CD8-positive, alpha-beta memory T cell (primary cell): ENCODE results near the gene KRT28. TPM values are rescaled to one million over a fixed set of nuclear protein-coding genes. Genes with fewer than 3 reads are reported as not detected.

Experiments
- CTCF ChIA-PET: fragments of 350-600 bp; sonication (Branson Sonifier 250); formaldehyde crosslinking; loops from one replicate; lab custom pipeline; 2021; ENCODE audit warnings: antibody characterized with exemption; lab: Charles Lee
- POLR2A ChIA-PET: fragments of 350-600 bp; sonication (Branson Sonifier 250); formaldehyde crosslinking; loops from one replicate; lab custom pipeline; 2021; ENCODE audit warnings: antibody characterized with exemption; lab: Charles Lee
- DNase-seq, 5 donors: peaks; one replicate each; pipeline versions ENCODE4 v3.0.0 to v3.0.0-alpha.2; 2020 to 2022; ENCODE audit warnings: mixed read lengths in 1 of 5
- H3K27ac ChIP-seq: one replicate; pipeline ENCODE4 v1.7.0; 2013; ENCODE audit warnings: low read depth, mild to moderate bottlenecking, low read length, moderate library complexity
- H3K27me3 ChIP-seq: 2 replicates; pipeline ENCODE4 v1.7.0; 2013; ENCODE audit warnings: low read length, mild to moderate bottlenecking; ENCODE audit not compliant: insufficient read depth, poor library complexity, severe bottlenecking
- H3K36me3 ChIP-seq: 2 replicates; pipeline ENCODE4 v1.7.0; 2013; ENCODE audit warnings: mild to moderate bottlenecking, low read length, moderate library complexity; ENCODE audit not compliant: insufficient read depth
- H3K4me1 ChIP-seq: 2 replicates; pipeline ENCODE4 v1.7.0; 2013; ENCODE audit warnings: mild to moderate bottlenecking, low read length, moderate library complexity; ENCODE audit not compliant: insufficient read depth
- H3K4me3 ChIP-seq: 2 replicates; pipeline ENCODE4 v1.7.0; 2013; ENCODE audit warnings: mild to moderate bottlenecking, low read length
- H3K9me3 ChIP-seq: 2 replicates; pipeline ENCODE4 v1.7.0; 2013; ENCODE audit warnings: mild to moderate bottlenecking, low read length
- H3K27ac Mint-ChIP-seq, 8 donors: one replicate each; pipeline ENCODE4 v1.8.0; 2020 to 2021; ENCODE audit warnings: mixed read lengths in 8 of 8, mild to moderate bottlenecking in 6 of 8, inconsistent platforms in 3 of 8, moderate library complexity in 3 of 8
- H3K27me3 Mint-ChIP-seq, 2 donors: one replicate each; pipeline ENCODE4 v1.8.0; 2020 to 2021; ENCODE audit warnings: mixed read lengths in 2 of 2, mild to moderate bottlenecking in 1 of 2, moderate library complexity in 1 of 2
- H3K36me3 Mint-ChIP-seq, 3 donors: one replicate each; pipeline ENCODE4 v1.8.0; 2020 to 2021; ENCODE audit warnings: mixed read lengths in 3 of 3, inconsistent platforms in 1 of 3, mild to moderate bottlenecking in 1 of 3
- H3K4me1 Mint-ChIP-seq, 3 donors: one replicate each; pipeline ENCODE4 v1.8.0; 2020 to 2021; ENCODE audit warnings: mixed read lengths in 3 of 3, inconsistent platforms in 1 of 3, mild to moderate bottlenecking in 1 of 3
- H3K4me3 Mint-ChIP-seq, 7 donors: one replicate each; pipeline ENCODE4 v1.8.0; 2020 to 2021; ENCODE audit warnings: mixed read lengths in 7 of 7, mild to moderate bottlenecking in 6 of 7, moderate library complexity in 4 of 7, inconsistent platforms in 2 of 7
- H3K9me3 Mint-ChIP-seq, 5 donors: one replicate each; pipeline ENCODE4 v1.8.0; 2020 to 2022; ENCODE audit warnings: mixed read lengths in 5 of 5, mild to moderate bottlenecking in 3 of 5, moderate library complexity in 2 of 5, inconsistent platforms in 1 of 5
- polyA plus RNA-seq: library from polyadenylated mRNA; unstranded; fragments of 300-500 nt; fragmentation: Illumina TruSeq; gene quantifications from one replicate; pipeline ENCODE4 v1.2.3, GENCODE V29; 2021
- total RNA-seq, 2 experiments: library from RNA; stranded (reverse); gene quantifications; one replicate each; pipeline ENCODE4 v1.2.3, GENCODE V29; 2021

Gene KRT28
- total and polyA plus RNA-seq, 3 experiments from 2014 or later = not detected

- H3K36me3 Mint-ChIP-seq = no peaks in the 10 kb centered on the region
- no peak overlapping the region for H3K4me3 Mint-ChIP-seq
- POLR2A ChIA-PET = no interaction called here
- H3K4me3 ChIP-seq = no peak overlapping the region
- peaks cover 0 to 2% (median 0%) of the 10 kb centered on the region in 5 donors for H3K9me3 Mint-ChIP-seq
- CTCF ChIA-PET = interaction anchor here (1.1 kb wide), 1 partner anchor 853 kb away, joined by 4 read pairs; no protein-coding TSS in a partner anchor
- peaks cover 39% of the 10 kb centered on the region for H3K27me3 ChIP-seq
- no peaks in the 10 kb centered on the region for H3K4me1 Mint-ChIP-seq
- peaks cover 38 to 92% of the 10 kb centered on the region in 2 donors for H3K27me3 Mint-ChIP-seq
- no peaks in the 10 kb centered on the region for H3K36me3 ChIP-seq
- H3K27ac Mint-ChIP-seq = no peak overlapping the region
- H3K27ac ChIP-seq = no peak overlapping the region
- no peaks in the 10 kb centered on the region for H3K9me3 ChIP-seq
- no peak for DNase-seq
- no peaks in the 10 kb centered on the region for H3K4me1 ChIP-seq
Measured at GRCh38 chr17:40809721-40810421, 10.1 kb upstream of the KRT28 start.

GRCh38 chr17:40806131-40806530, 6.4 kb upstream of the KRT28 start:
- peaks cover 40% of the 10 kb centered on the region for H3K27me3 ChIP-seq
- H3K4me1 ChIP-seq = peaks cover 4% of the 10 kb centered on the region
- POLR2A ChIA-PET = no interaction called here
- H3K4me3 Mint-ChIP-seq = no peak overlapping the region
- peaks cover 28 to 69% of the 10 kb centered on the region in 2 donors for H3K27me3 Mint-ChIP-seq
- DNase-seq = no peak
- H3K36me3 ChIP-seq = no peaks in the 10 kb centered on the region
- no peak overlapping the region for H3K27ac Mint-ChIP-seq
- no peaks in the 10 kb centered on the region for H3K9me3 ChIP-seq
- peaks cover 3 to 4% (median 3%) of the 10 kb centered on the region in 3 donors for H3K4me1 Mint-ChIP-seq
- no peak overlapping the region for H3K4me3 ChIP-seq
- no peak overlapping the region for H3K27ac ChIP-seq
- no peaks in the 10 kb centered on the region for H3K36me3 Mint-ChIP-seq
- H3K9me3 Mint-ChIP-seq = peaks cover 0 to 2% (median 0%) of the 10 kb centered on the region in 5 donors
- CTCF ChIA-PET = interaction anchor here (1.1 to 2.1 kb wide), 3 partner anchors 843 to 859 kb away, joined by 3 to 9 read pairs (median 3); no protein-coding TSS in a partner anchor

GRCh38 chr17:40803617-40804082, 3.9 kb upstream of the KRT28 start:
- POLR2A ChIA-PET = no interaction called here
- no peak overlapping the region for H3K27ac Mint-ChIP-seq
- H3K4me1 Mint-ChIP-seq = peaks cover 3 to 4% (median 3%) of the 10 kb centered on the region in 3 donors

GRCh38 chr17:40801157-40801556, 1.4 kb upstream of the KRT28 start:
- DNase-seq = no peak
- H3K27me3 Mint-ChIP-seq = peaks cover 31 to 48% of the 10 kb centered on the region in 2 donors
- Histone ChIP-seq H3K36me3 (no peaks in the 10 kb centered on the region), H3K9me3 (no peaks in the 10 kb centered on the region), H3K27me3 (peaks cover 30% of the 10 kb centered on the region), H3K27ac (no peak overlapping the region), H3K4me1 (peaks cover 4% of the 10 kb centered on the region), H3K4me3 (no peak overlapping the region)
- no peaks in the 10 kb centered on the region for H3K36me3 Mint-ChIP-seq
- no peak overlapping the region for H3K4me3 Mint-ChIP-seq
- ChIA-PET POLR2A (no interaction called here), CTCF (no interaction called here)
- no peak overlapping the region for H3K27ac Mint-ChIP-seq
- peaks cover 3 to 4% (median 3%) of the 10 kb centered on the region in 3 donors for H3K4me1 Mint-ChIP-seq
- peaks cover 0 to 2% (median 0%) of the 10 kb centered on the region in 5 donors for H3K9me3 Mint-ChIP-seq

More at GRCh38 chr17:40803617-40804082, 3.9 kb upstream of the KRT28 start:
- H3K9me3 ChIP-seq = no peaks in the 10 kb centered on the region
- CTCF ChIA-PET = interaction anchor here (1.0 to 1.9 kb wide), 2 partner anchors 845 to 859 kb away, joined by 4 to 6 read pairs; no protein-coding TSS in a partner anchor
- no peak overlapping the region for H3K27ac ChIP-seq
- H3K27me3 ChIP-seq = peaks cover 33% of the 10 kb centered on the region
- H3K4me3 ChIP-seq = no peak overlapping the region
- no peak overlapping the region for H3K4me3 Mint-ChIP-seq
- peaks cover 4% of the 10 kb centered on the region for H3K4me1 ChIP-seq
- H3K36me3 ChIP-seq = no peaks in the 10 kb centered on the region
- no peaks in the 10 kb centered on the region for H3K36me3 Mint-ChIP-seq
- DNase-seq = peak; percentile 50 to 78 (median 61)
- peaks cover 29 to 52% of the 10 kb centered on the region in 2 donors for H3K27me3 Mint-ChIP-seq
- peaks cover 0 to 2% (median 0%) of the 10 kb centered on the region in 5 donors for H3K9me3 Mint-ChIP-seq

- Mint-ChIP-seq H3K36me3 (no peaks in the 10 kb centered on the region), H3K9me3 (peaks cover 0 to 2% (median 0%) of the 10 kb centered on the region in 5 donors), H3K4me3 (no peak overlapping the region), H3K27ac (no peak overlapping the region), H3K4me1 (peaks cover 3 to 4% (median 3%) of the 10 kb centered on the region in 3 donors), H3K27me3 (peaks cover 35 to 49% of the 10 kb centered on the region in 2 donors)
- Histone ChIP-seq H3K27ac (no peak overlapping the region), H3K36me3 (no peaks in the 10 kb centered on the region), H3K9me3 (no peaks in the 10 kb centered on the region), H3K4me1 (peaks cover 4% of the 10 kb centered on the region), H3K4me3 (no peak overlapping the region), H3K27me3 (peaks cover 24% of the 10 kb centered on the region)
- DNase-seq = no peak
- ChIA-PET POLR2A (no interaction called here), CTCF (no interaction called here)
Measured at GRCh38 chr17:40800381-40800780, 622 bp upstream of the KRT28 start.

- no peak overlapping the region for H3K27ac ChIP-seq
- peaks cover 18% of the 10 kb centered on the region for H3K27me3 ChIP-seq
- no peaks in the 10 kb centered on the region for H3K4me1 Mint-ChIP-seq
- no peaks in the 10 kb centered on the region for H3K4me1 ChIP-seq
- H3K4me3 ChIP-seq = no peak overlapping the region
- no peaks in the 10 kb centered on the region for H3K9me3 Mint-ChIP-seq
- H3K4me3 Mint-ChIP-seq = no peak overlapping the region
- no peak for DNase-seq
- peaks cover 32 to 53% of the 10 kb centered on the region in 2 donors for H3K27me3 Mint-ChIP-seq
- H3K36me3 Mint-ChIP-seq = no peaks in the 10 kb centered on the region
- no peak overlapping the region for H3K27ac Mint-ChIP-seq
- ChIA-PET CTCF (interaction anchor here (0.6 to 1.4 kb wide), 2 partner anchors 22 to 866 kb away, joined by 3 to 4 read pairs; no protein-coding TSS in a partner anchor), POLR2A (no interaction called here)
- H3K36me3 ChIP-seq = no peaks in the 10 kb centered on the region
- no peaks in the 10 kb centered on the region for H3K9me3 ChIP-seq
Measured at GRCh38 chr17:40796846-40797245, 2.9 kb downstream of the KRT28 start.

GRCh38 chr17:40795019-40795667, 4.6 kb downstream of the KRT28 start:
- DNase-seq = no peak
- Mint-ChIP-seq H3K4me1 (no peaks in the 10 kb centered on the region), H3K9me3 (no peaks in the 10 kb centered on the region), H3K27ac (no peak overlapping the region), H3K27me3 (peaks cover 34 to 53% of the 10 kb centered on the region in 2 donors), H3K36me3 (no peaks in the 10 kb centered on the region), H3K4me3 (no peak overlapping the region)
- ChIA-PET CTCF (interaction anchor here (1.4 kb wide), 1 partner anchor 868 kb away, joined by 4 read pairs; no protein-coding TSS in a partner anchor), POLR2A (no interaction called here)
- Histone ChIP-seq H3K4me1 (no peaks in the 10 kb centered on the region), H3K36me3 (no peaks in the 10 kb centered on the region), H3K9me3 (no peaks in the 10 kb centered on the region), H3K27me3 (peaks cover 12% of the 10 kb centered on the region), H3K27ac (no peak overlapping the region), H3K4me3 (no peak overlapping the region)

- POLR2A ChIA-PET = no interaction called here
- DNase-seq = no peak
- H3K9me3 Mint-ChIP-seq = no peaks in the 10 kb centered on the region
- H3K27me3 Mint-ChIP-seq = peaks cover 31 to 52% of the 10 kb centered on the region in 2 donors
- no peak overlapping the region for H3K27ac ChIP-seq
- no peaks in the 10 kb centered on the region for H3K4me1 Mint-ChIP-seq
- no peaks in the 10 kb centered on the region for H3K36me3 ChIP-seq
- H3K27ac Mint-ChIP-seq = no peak overlapping the region
- H3K27me3 ChIP-seq = peaks cover 9% of the 10 kb centered on the region
- CTCF ChIA-PET = no interaction called here
- H3K9me3 ChIP-seq = no peaks in the 10 kb centered on the region
- H3K36me3 Mint-ChIP-seq = no peaks in the 10 kb centered on the region
- H3K4me3 ChIP-seq = no peak overlapping the region
- H3K4me1 ChIP-seq = no peaks in the 10 kb centered on the region
- no peak overlapping the region for H3K4me3 Mint-ChIP-seq
Measured at GRCh38 chr17:40794466-40794865, 5.3 kb downstream of the KRT28 start.
